ENCODE measurements around the gene USP24. TPM values are rescaled to one million over a fixed set of nuclear protein-coding genes. Genes with fewer than 3 reads are reported as not detected.
A peak's percentile ranks its signal among the peaks of the same experiment; 100 is the strongest.

The USP24 gene
- total RNA-seq, 1 donor, result 41.7 TPM

Small RNA genes within 50 kb of the gene (small RNA-seq; reads per million reads assigned to genes)
- gene MIR4422, result 3.2 reads per million, percentile 80 among the genes with 10 or more reads in this experiment

Other genes with a start within 250 kb of the USP24 start
- gene TMEM61, start 234.7 kb downstream of the USP24 start, total RNA-seq, result not detected
- not detected for gene BSND, start 216.4 kb downstream of the USP24 start, total RNA-seq
- under 0.01 TPM for gene PCSK9, start 175.8 kb downstream of the USP24 start, total RNA-seq